Right lung (tissue), 5 donors: ENCODE data around the gene KLHL13. TPM values are rescaled to one million over a fixed set of nuclear protein-coding genes. Genes with fewer than 3 reads are reported as not detected.
"Not testable (repeated sequence)": the region's sequence is repeated elsewhere in the genome, so short reads cannot be mapped to it uniquely, and the experiment has no call there.

ENCODE experiments used
- DNase-seq, 2 donors: peaks; one replicate each; pipeline ENCODE4 v3.0.0-alpha.2; 2013
- polyA plus RNA-seq, 5 donors: library from polyadenylated mRNA; unstranded; fragments of 120-200 nt; gene quantifications; one replicate each; pipeline versions ENCODE4 v1.2.1 to v1.2.3, GENCODE V29; 2013; ENCODE audit warnings: inconsistent platforms in 1 of 5, low replicate concordance in 1 of 5; ENCODE audit not compliant: insufficient read length in 5 of 5, insufficient read depth in 1 of 5

Gene KLHL13
- polyA plus RNA-seq, 5 donors = 2.2 to 3.6 (median 3.3) TPM

GRCh38 chrX:117992192-117992723 is 124.4 kb downstream of the KLHL13 start:
- no peak for DNase-seq

- DNase-seq = no peak
Measured at GRCh38 chrX:117990438-117990837, 126.2 kb downstream of the KLHL13 start.

GRCh38 chrX:117989512-117989911 is 127.1 kb downstream of the KLHL13 start:
- DNase-seq = no peak

- DNase-seq = no peak
Measured at GRCh38 chrX:117987373-117987772, 129.2 kb downstream of the KLHL13 start.

GRCh38 chrX:117985241-117985640 is 131.4 kb downstream of the KLHL13 start:
- no peak for DNase-seq

- DNase-seq = no peak
Measured at GRCh38 chrX:117982694-117983392, 133.8 kb downstream of the KLHL13 start.

- DNase-seq = no peak
Measured at GRCh38 chrX:117978402-117978801, 138.2 kb downstream of the KLHL13 start.

GRCh38 chrX:117977526-117977925 is 139.1 kb downstream of the KLHL13 start:
- DNase-seq = no peak

GRCh38 chrX:117973110-117973807 is 143.4 kb downstream of the KLHL13 start:
- DNase-seq = no peak

- no peak for DNase-seq
Measured at GRCh38 chrX:117972711-117973109, 143.9 kb downstream of the KLHL13 start.

- DNase-seq = no peak
Measured at GRCh38 chrX:117969782-117970181, 146.8 kb downstream of the KLHL13 start.

GRCh38 chrX:117969328-117969727 is 147.3 kb downstream of the KLHL13 start:
- DNase-seq = no peak

- DNase-seq = no peak
Measured at GRCh38 chrX:117959045-117959444, 157.6 kb downstream of the KLHL13 start.

GRCh38 chrX:117957128-117957527 is 159.5 kb downstream of the KLHL13 start:
- no peak for DNase-seq

GRCh38 chrX:117939296-117939695 is 177.3 kb downstream of the KLHL13 start:
- not testable (repeated sequence) for DNase-seq

GRCh38 chrX:117936118-117936517 is 180.5 kb downstream of the KLHL13 start:
- no peak for DNase-seq

- DNase-seq = not testable (repeated sequence)
Measured at GRCh38 chrX:117930116-117930515, 186.5 kb downstream of the KLHL13 start.

- no peak for DNase-seq
Measured at GRCh38 chrX:117919755-117920154, 196.9 kb downstream of the KLHL13 start.

GRCh38 chrX:117910216-117910615 is 206.4 kb downstream of the KLHL13 start:
- DNase-seq = no peak

GRCh38 chrX:117898226-117898625 is 218.4 kb downstream of the KLHL13 start:
- DNase-seq = no peak

GRCh38 chrX:117895418-117895817 is 221.2 kb downstream of the KLHL13 start:
- DNase-seq = no peak

- DNase-seq = no peak
Measured at GRCh38 chrX:117892469-117892868, 224.1 kb downstream of the KLHL13 start.

GRCh38 chrX:117871796-117872195 is 244.8 kb downstream of the KLHL13 start:
- no peak for DNase-seq
